ENCODE data around the gene SELENOS.

The SELENOS gene

GRCh38 chr15:101250873-101251829, 26.1 kb downstream of the SELENOS start:
- no peak for DNase-seq

- no peak for DNase-seq
Measured at GRCh38 chr15:101250341-101250831, 26.9 kb downstream of the SELENOS start.

- no peak for DNase-seq
Measured at GRCh38 chr15:101248274-101248673, 29.0 kb downstream of the SELENOS start.

GRCh38 chr15:101246824-101247745, 30.2 kb downstream of the SELENOS start:
- no peak for DNase-seq

GRCh38 chr15:101246391-101246790, 30.9 kb downstream of the SELENOS start:
- DNase-seq, result no peak

GRCh38 chr15:101244889-101245668, 32.2 kb downstream of the SELENOS start:
- no peak for DNase-seq

- no peak for DNase-seq
Measured at GRCh38 chr15:101244036-101244781, 33.1 kb downstream of the SELENOS start.

GRCh38 chr15:101243420-101243819, 33.9 kb downstream of the SELENOS start:
- no peak for DNase-seq

GRCh38 chr15:101242999-101243336, 34.3 kb downstream of the SELENOS start:
- no peak for DNase-seq

- peak; percentile 68 to 69 for DNase-seq
Measured at GRCh38 chr15:101242160-101242998, 34.9 kb downstream of the SELENOS start.

GRCh38 chr15:101240358-101240757, 36.9 kb downstream of the SELENOS start:
- no peak for DNase-seq

- peak; percentile 25 to 31 for DNase-seq
Measured at GRCh38 chr15:101239724-101240136, 37.6 kb downstream of the SELENOS start.

- peak; percentile 26 to 48 for DNase-seq
Measured at GRCh38 chr15:101237251-101237650, 40.0 kb downstream of the SELENOS start.

- DNase-seq, result no peak
Measured at GRCh38 chr15:101233651-101234280, 43.5 kb downstream of the SELENOS start.

GRCh38 chr15:101232677-101233076, 44.6 kb downstream of the SELENOS start:
- DNase-seq, result no peak

- DNase-seq, result no peak
Measured at GRCh38 chr15:101228313-101228712, 49.0 kb downstream of the SELENOS start.

GRCh38 chr15:101225658-101226057, 51.6 kb downstream of the SELENOS start:
- no peak for DNase-seq

Measured in inflammatory macrophage treated with lipopolysaccharide for 1 hour (primary cell).